GM10847 (cell line): Measurements from ENCODE around the gene ZCCHC9.

Experiments used
- POLR2A ChIP-seq: IDR thresholded peaks from 2 replicates; pipeline ENCODE4 v1.6.1; 2011; ENCODE audit not compliant: insufficient read length; ENCODE audit errors: extremely low read depth

The ZCCHC9 gene

GRCh38 chr5:81337803-81338202, 36.4 kb downstream of the ZCCHC9 start:
- no peak for TF ChIP-seq POLR2A

- TF ChIP-seq POLR2A, result no peak
These were observed 43.3 kb downstream of the ZCCHC9 start for GRCh38 chr5:81344736-81345135.

GRCh38 chr5:81345411-81346003, 44.1 kb downstream of the ZCCHC9 start:
- no peak for TF ChIP-seq POLR2A

- TF ChIP-seq POLR2A, result no peak
These were observed 47.8 kb downstream of the ZCCHC9 start for GRCh38 chr5:81349161-81349560.

GRCh38 chr5:81350507-81350906, 49.1 kb downstream of the ZCCHC9 start:
- TF ChIP-seq POLR2A, result no peak

GRCh38 chr5:81353189-81353588, 51.8 kb downstream of the ZCCHC9 start:
- no peak for TF ChIP-seq POLR2A

- TF ChIP-seq POLR2A, result no peak
These were observed 52.7 kb downstream of the ZCCHC9 start for GRCh38 chr5:81354093-81354492.

- no peak for TF ChIP-seq POLR2A
These were observed 54.2 kb downstream of the ZCCHC9 start for GRCh38 chr5:81355291-81356251.

GRCh38 chr5:81359108-81359507, 57.7 kb downstream of the ZCCHC9 start:
- no peak for TF ChIP-seq POLR2A

GRCh38 chr5:81359881-81360280, 58.5 kb downstream of the ZCCHC9 start:
- TF ChIP-seq POLR2A, result no peak

GRCh38 chr5:81360640-81361039, 59.3 kb downstream of the ZCCHC9 start:
- TF ChIP-seq POLR2A, result no peak

GRCh38 chr5:81361600-81361999, 60.2 kb downstream of the ZCCHC9 start:
- TF ChIP-seq POLR2A, result no peak
